Body of pancreas (tissue), 4 donors: ENCODE results near the gene ACOT9. TPM values are rescaled to one million over a fixed set of nuclear protein-coding genes. Genes with fewer than 3 reads are reported as not detected.
A peak's percentile ranks its signal among the peaks of the same experiment; 100 is the strongest.

Experiments
- ATAC-seq: fragments of 150-250 bp; one replicate; pipeline ENCODE4 v1.9.1; 2016
- DNase-seq, 4 donors: peaks; one replicate each; pipeline ENCODE4 v3.0.0-alpha.2; 2019
- H3K27ac ChIP-seq, 4 donors: fragments of 200-600 bp; sonication (generic); 1 replicate in 3 of 4; 2 replicates in 1 of 4; pipeline versions ENCODE4 v1.5.1 to v1.6.1; 2016 to 2019; ENCODE audit warnings: mild to moderate bottlenecking in 1 of 4, mixed read lengths in 1 of 4, moderate library complexity in 1 of 4
- H3K27me3 ChIP-seq, 2 donors: fragments of 200-600 bp; sonication (generic); one replicate each; pipeline ENCODE4 v1.6.0; 2016; ENCODE audit warnings: mild to moderate bottlenecking in 1 of 2
- H3K36me3 ChIP-seq, 2 donors: fragments of 200-600 bp; sonication (generic); replicated peaks in 1 of 2; 2 replicates each; pipeline ENCODE4 v1.5.1; 2016; ENCODE audit warnings: low read depth in 2 of 2; ENCODE audit not compliant: insufficient read depth in 1 of 2
- H3K4me1 ChIP-seq: fragments of 200-600 bp; sonication (generic); one replicate; pipeline ENCODE4 v1.6.0; 2016
- H3K4me3 ChIP-seq, 2 donors: fragments of 200-600 bp; sonication (generic); 1 replicate in 1 of 2; 2 replicates in 1 of 2; pipeline ENCODE4 v1.5.1; 2016 to 2019
- H3K9me3 ChIP-seq, 3 donors: fragments of 200-600 bp; sonication (generic); 1 replicate in 2 of 3; 2 replicates in 1 of 3; pipeline ENCODE4 v1.5.1; 2016
- POLR2A ChIP-seq, 3 donors: fragments of 450-650 bp; IDR thresholded peaks; one replicate each; pipeline ENCODE4 v1.6.1; 2016; ENCODE audit warnings: antibody characterized with exemption in 3 of 3, mild to moderate bottlenecking in 2 of 3
- WGBS, 2 donors: methylation state at CpG; one replicate each; pipeline ENCODE4 v1.1.5; 2017; 5-methylcytosine and 5-hydroxymethylcytosine counted together
- intact Hi-C: fragments of 100-400 bp; cut with DNase I; formaldehyde crosslinking; loops from one replicate; pipeline ENCODE4 v1.15.1; 2023
- total RNA-seq, 2 donors: library from RNA; depleted of rRNA; stranded (reverse); fragments of >200 nt; gene quantifications; one replicate each; pipeline ENCODE4 v1.1.0, GENCODE V29; 2016
- TF ChIP-seq, protein P1 (sequence below), 7 experiments: fragments of 450-650 bp in 4 of 7; fragments of 200-600 bp in 3 of 7; sonication (generic) in 3 of 7; IDR thresholded peaks; one replicate each; pipeline ENCODE4 v1.5.1; 2016 to 2019; ENCODE audit warnings: antibody characterized with exemption in 7 of 7

ACOT9 gene
- total RNA-seq, 2 donors from 2014 or later, result 6.3 to 17.9 TPM

- no peak overlapping the region for H3K4me3 ChIP-seq
- ATAC-seq, result no peak
- no peaks in the 10 kb centered on the region for H3K9me3 ChIP-seq
- no peaks in the 10 kb centered on the region for H3K27me3 ChIP-seq
- no peak for DNase-seq
- H3K36me3 ChIP-seq, result no peaks in the 10 kb centered on the region
- intact Hi-C loops, result no loop called here
- H3K4me1 ChIP-seq, result no peaks in the 10 kb centered on the region
- TF ChIP-seq POLR2A (IDR thresholded peaks at IDR 0.05), result no peak
- TF ChIP-seq, protein P1, sequence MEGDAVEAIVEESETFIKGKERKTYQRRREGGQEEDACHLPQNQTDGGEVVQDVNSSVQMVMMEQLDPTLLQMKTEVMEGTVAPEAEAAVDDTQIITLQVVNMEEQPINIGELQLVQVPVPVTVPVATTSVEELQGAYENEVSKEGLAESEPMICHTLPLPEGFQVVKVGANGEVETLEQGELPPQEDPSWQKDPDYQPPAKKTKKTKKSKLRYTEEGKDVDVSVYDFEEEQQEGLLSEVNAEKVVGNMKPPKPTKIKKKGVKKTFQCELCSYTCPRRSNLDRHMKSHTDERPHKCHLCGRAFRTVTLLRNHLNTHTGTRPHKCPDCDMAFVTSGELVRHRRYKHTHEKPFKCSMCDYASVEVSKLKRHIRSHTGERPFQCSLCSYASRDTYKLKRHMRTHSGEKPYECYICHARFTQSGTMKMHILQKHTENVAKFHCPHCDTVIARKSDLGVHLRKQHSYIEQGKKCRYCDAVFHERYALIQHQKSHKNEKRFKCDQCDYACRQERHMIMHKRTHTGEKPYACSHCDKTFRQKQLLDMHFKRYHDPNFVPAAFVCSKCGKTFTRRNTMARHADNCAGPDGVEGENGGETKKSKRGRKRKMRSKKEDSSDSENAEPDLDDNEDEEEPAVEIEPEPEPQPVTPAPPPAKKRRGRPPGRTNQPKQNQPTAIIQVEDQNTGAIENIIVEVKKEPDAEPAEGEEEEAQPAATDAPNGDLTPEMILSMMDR (IDR thresholded peaks at IDR 0.05), result no peak
- H3K27ac ChIP-seq, result peak overlapping the region in 3 of 4 donors; percentile 7 to 53 (median 16)
Observed at GRCh38 chrX:23788521-23788920, 45.4 kb upstream of the ACOT9 start.

DNA sequence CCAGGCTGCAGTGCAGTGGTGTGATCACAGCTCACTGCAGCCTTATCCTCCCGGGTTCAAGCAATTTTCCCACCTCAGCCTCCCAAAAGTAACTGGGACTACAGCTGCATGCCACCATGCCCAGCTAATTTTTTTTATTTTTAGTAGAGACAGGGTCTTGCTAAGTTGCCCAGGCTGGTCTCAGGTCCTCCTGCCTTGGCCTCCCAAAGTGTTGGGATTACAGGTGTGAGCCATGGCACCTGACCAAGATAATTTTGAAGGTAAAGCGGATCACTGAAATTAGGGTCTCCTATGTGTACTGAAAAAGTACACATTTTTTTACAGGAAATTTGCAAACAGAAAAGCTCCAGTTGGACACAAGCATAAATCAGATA lies 44.7 kb upstream of the ACOT9 start:
- intact Hi-C loops, result no loop called here
- DNase-seq, result no peak
- Histone ChIP-seq H3K27ac (peak overlapping the region in 1 of 4 donors; percentile 53), H3K4me1 (no peaks in the 10 kb centered on the region), H3K36me3 (no peaks in the 10 kb centered on the region), H3K9me3 (no peaks in the 10 kb centered on the region), H3K27me3 (no peaks in the 10 kb centered on the region), H3K4me3 (no peak overlapping the region)
- 86 to 100% methylated on average over 1 to 2 of the region's 2 CpGs for WGBS, 2 donors
- no peak for TF ChIP-seq POLR2A (IDR thresholded peaks at IDR 0.05)
- TF ChIP-seq, protein P1 (IDR thresholded peaks at IDR 0.05), result no peak
- no peak for ATAC-seq

- ATAC-seq, result no peak
- WGBS, 2 donors, result 54 to 59% methylated on average over 6 to 10 of the region's 11 CpGs
- Histone ChIP-seq H3K27ac (peak overlapping the region in 3 of 4 donors; percentile 6 to 93 (median 16)), H3K36me3 (no peaks in the 10 kb centered on the region), H3K9me3 (no peaks in the 10 kb centered on the region), H3K4me3 (no peak overlapping the region), H3K4me1 (no peaks in the 10 kb centered on the region), H3K27me3 (no peaks in the 10 kb centered on the region)
- DNase-seq, result peak in 1 of 4 donors; percentile 17
- TF ChIP-seq POLR2A (IDR thresholded peaks at IDR 0.05), result peak in 1 of 3 donors; percentile 45
- TF ChIP-seq, protein P1 (IDR thresholded peaks at IDR 0.05), result no peak
- intact Hi-C loops, result no loop called here
Observed at GRCh38 chrX:23786268-23786815, 43.3 kb upstream of the ACOT9 start.

- no peaks in the 10 kb centered on the region for H3K36me3 ChIP-seq
- no peak for DNase-seq
- H3K4me3 ChIP-seq, result no peak overlapping the region
- TF ChIP-seq, protein P1 (IDR thresholded peaks at IDR 0.05), result no peak
- TF ChIP-seq POLR2A (IDR thresholded peaks at IDR 0.05), result no peak
- 50 to 78% methylated on average over 2 of the region's 2 CpGs for WGBS, 2 donors
- ATAC-seq, result no peak
- no peaks in the 10 kb centered on the region for H3K4me1 ChIP-seq
- intact Hi-C loops, result no loop called here
- no peaks in the 10 kb centered on the region for H3K27me3 ChIP-seq
- H3K9me3 ChIP-seq, result no peaks in the 10 kb centered on the region
- peak overlapping the region in 2 of 4 donors; percentile 90 to 93 for H3K27ac ChIP-seq
Observed at GRCh38 chrX:23785580-23785979, 42.5 kb upstream of the ACOT9 start.
